Measurements from ENCODE around the gene GPC6.

GRCh38 chr13:94112227-94112626 is 885.6 kb downstream of the GPC6 start:
- TF ChIP-seq CTCF (IDR thresholded peaks at IDR 0.05; ENCODE audit: insufficient read depth, low read length), result no peak
- no peak for TF ChIP-seq REST (IDR thresholded peaks at IDR 0.05; ENCODE audit: insufficient replicate concordance, low read depth)
- TF ChIP-seq SPI1 (IDR thresholded peaks at IDR 0.05; ENCODE audit: borderline replicate concordance, low read depth), result no peak
- no peak for TF ChIP-seq POLR2AphosphoS5 (IDR thresholded peaks at IDR 0.05; ENCODE audit: low read depth)
- TF ChIP-seq GABPA (IDR thresholded peaks at IDR 0.05; ENCODE audit: low read depth), result no peak

All from HL-60 (cell line).